IPS DF 4.7 (cell line): ENCODE data around the gene RAB11FIP5.
"Not testable (repeated sequence)": the region's sequence is repeated elsewhere in the genome, so short reads cannot be mapped to it uniquely, and the experiment has no call there.

Source experiments
- DNase-seq: peaks from one replicate; pipeline ENCODE4 v3.0.0-alpha.2; 2013; ENCODE audit warnings: low spot score; ENCODE audit errors: extremely low read depth

RAB11FIP5 gene

GRCh38 chr2:73111073-73112025 is 1.4 kb downstream of the RAB11FIP5 start:
- no peak for DNase-seq

DNA sequence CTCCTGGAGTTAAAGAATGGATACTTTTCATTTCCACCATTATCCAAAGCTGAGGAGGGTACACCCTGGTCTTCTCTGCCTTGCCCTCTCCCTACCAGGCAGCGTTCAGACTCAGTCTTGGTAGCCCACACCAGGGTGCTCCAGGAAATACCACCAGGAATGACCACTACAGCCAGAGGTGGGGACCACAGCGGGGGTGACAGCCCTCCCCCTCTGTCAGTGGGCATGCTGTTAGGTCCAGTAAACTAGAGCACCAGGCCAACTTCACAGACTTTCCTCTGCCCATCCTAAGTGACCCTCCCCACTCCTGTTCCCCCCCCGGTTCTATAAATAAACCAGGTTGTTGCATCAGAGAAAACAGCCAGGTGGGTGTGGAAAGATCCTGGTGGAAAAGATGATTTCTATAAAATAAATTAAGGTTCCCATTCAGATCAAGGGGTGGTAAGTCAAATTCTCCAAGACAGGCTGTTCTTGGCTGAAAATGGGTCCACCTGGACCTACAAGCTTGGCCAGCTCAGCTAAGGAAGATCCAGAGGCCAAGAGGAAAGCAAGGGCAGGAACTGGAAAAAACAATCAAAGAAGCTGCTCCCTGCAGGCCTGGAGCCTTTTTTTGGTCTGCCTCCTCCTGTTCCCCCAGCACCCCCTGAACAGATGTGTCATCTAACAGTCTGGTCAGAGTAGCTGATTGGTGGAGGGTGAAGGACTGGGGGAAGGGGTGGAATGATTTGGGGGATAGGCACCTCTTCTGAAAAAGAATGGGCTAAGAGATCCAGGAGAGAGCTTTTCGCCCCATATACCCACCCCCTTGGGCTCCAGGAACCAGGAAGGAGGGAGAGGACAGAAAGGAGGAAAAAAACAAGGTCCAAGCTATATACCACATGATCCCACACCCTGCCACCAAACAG is 2.3 kb downstream of the RAB11FIP5 start:
- DNase-seq: no peak

- no peak for DNase-seq
Measured at GRCh38 chr2:73109431-73110167, 3.1 kb downstream of the RAB11FIP5 start.

DNA sequence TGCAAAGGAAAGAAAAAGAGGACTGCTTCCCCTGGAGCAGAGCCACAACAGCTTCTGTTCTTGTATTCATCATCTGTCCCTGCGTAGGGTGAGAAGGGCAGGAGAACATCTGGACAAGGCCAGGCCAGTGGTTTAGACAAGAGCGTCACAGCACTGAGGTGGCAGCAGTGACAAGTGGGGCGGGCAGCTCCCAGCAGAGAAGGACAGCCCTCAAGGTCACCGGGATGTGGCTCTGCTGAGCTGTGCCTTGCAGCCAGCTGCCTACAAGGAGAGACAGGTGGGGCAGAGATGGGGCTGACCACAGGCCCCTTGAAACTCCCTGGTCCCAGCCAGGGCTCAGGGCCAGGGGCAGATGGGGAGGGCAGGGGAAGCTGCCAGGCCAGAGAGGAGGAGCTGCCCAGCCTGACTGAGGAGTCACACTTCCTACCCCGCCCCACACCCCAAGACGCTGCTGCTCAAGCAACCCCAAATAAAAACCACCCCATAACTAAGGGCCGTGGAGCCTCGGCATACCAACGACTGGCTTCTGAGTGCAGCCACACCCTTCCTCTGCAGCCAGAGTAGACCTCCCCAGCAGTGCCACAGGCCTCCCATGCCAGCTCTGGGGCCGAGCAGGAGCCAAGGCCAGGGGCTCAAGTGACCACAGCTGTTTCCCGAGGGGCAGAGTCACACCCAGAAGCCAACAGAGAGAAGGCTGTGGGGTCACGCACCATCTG is 5.4 kb downstream of the RAB11FIP5 start:
- DNase-seq: no peak

DNA sequence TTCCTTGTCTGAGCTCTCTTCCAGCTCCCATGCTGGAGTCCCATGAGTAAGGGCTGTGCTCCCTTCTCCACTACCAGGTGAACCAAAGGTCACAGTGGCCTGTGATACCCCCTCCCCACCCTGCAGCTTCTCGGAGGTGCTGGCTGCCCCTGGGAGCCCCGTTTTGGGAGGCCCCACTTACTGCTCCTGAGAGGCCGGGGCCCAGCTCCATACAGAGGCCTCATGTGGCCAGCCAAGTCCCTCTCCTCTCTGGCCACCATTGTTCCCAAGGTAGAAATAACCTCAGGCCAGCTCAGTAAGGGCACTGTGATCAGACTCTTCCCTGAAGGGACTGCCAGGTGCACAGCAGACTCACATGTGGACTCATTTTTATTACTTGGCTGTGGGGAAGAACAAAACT is 6.0 kb downstream of the RAB11FIP5 start:
- no peak for DNase-seq

DNA sequence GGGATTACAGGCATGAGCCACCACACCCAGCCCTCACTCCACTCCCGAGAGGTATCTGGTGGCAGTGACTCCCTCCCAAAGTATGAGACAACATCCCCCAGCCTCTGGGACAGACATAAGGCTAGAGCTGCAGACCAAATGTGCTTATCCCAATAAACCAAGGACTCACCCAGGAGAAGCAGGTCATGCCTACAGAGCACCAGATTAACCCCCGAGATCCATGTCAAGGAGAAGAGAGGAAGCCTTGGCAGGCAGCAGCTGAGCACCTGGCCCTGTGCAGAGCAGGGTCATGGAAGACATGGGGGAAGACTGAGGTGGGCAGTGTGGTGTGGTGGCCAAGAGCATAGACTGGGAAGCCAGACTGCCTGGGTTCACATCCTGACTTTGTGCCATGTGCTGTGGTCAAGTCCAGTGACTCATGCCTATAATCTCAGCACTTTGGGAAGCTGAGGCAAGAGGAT is 7.2 kb downstream of the RAB11FIP5 start:
- DNase-seq: no peak

GRCh38 chr2:73104933-73105332 is 7.8 kb downstream of the RAB11FIP5 start:
- no peak for DNase-seq

DNA sequence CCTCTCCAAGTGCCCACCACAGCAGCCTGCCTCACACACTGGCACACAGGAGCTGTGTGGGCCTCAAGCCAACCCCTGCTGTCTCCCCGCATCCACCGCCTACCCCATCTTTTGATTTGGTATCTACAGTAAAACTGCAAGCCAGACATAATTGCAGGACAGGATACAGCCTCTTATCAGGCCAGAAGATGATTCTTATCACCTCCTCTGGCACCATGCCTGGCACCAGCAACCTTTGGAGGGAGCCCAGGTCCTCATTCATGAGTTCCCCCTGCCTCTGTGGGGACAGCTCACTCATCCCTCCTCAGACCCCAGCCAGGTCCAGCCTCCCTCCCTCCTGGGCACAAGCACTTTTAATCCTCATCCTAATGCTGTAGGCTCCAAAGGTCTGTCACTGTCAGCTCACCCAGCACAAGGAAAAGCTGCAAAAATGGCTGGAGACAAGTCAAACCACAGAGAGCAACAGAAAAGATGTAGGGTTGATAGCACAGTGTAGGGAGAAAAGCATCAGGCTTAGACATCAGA is 9.7 kb downstream of the RAB11FIP5 start:
- no peak for DNase-seq

DNA sequence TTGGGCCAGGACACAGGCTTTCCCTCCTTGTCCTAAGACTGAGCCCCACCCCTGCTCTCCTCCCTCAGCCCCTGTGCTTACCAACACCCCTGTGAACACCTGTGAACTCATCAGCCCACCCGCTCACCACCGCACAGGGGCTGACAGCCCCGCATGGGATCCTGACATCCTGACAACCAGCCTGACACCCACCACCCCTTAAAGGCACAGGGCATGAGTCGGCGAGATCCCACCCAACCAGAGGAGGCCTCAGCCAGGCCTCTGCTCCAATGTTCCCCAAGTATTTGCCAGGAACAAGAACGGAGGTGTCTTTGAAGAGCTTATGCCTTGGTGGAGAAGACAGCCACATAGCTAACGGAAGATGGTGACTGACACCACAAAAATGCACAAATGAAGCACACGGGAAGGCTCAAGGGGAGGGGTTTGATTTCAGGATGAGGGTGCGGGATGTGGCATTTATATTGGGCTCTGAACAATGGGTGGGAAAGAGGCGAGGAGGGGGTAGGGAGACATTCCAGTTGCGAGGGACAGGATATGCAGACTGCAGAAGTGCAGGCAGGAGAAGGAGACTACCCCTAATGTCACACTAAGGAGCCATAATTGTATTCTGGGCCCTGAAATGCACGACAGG is 11.0 kb downstream of the RAB11FIP5 start:
- no peak for DNase-seq

GRCh38 chr2:73100956-73101355 is 11.8 kb downstream of the RAB11FIP5 start:
- no peak for DNase-seq

GRCh38 chr2:73099486-73099885 is 13.3 kb downstream of the RAB11FIP5 start:
- no peak for DNase-seq

- no peak for DNase-seq
Measured at GRCh38 chr2:73095910-73096309, 16.8 kb downstream of the RAB11FIP5 start.

GRCh38 chr2:73093601-73094218 is 19.0 kb downstream of the RAB11FIP5 start:
- DNase-seq: not testable (repeated sequence)

GRCh38 chr2:73092146-73092783 is 20.5 kb downstream of the RAB11FIP5 start:
- no peak for DNase-seq

DNA sequence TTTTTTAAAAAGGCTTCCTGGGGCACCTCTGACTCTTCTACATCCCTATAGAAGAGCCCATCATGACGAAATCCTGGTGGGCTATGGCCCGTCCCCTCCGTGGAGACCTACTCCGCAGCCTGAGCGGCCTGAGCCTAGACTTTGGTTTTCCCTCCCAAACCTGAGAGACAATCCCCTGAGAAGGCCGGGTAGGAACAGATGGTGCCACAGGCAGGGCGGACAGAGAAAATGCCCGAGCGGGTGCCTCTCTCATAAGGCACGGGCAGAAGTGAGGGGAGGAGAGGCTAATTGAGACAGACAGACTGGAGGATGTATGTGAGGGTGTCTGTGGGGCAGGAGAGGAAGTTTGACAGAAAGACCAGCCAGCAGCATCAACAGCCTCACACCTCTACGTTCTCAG is 21.1 kb downstream of the RAB11FIP5 start:
- no peak for DNase-seq

DNA sequence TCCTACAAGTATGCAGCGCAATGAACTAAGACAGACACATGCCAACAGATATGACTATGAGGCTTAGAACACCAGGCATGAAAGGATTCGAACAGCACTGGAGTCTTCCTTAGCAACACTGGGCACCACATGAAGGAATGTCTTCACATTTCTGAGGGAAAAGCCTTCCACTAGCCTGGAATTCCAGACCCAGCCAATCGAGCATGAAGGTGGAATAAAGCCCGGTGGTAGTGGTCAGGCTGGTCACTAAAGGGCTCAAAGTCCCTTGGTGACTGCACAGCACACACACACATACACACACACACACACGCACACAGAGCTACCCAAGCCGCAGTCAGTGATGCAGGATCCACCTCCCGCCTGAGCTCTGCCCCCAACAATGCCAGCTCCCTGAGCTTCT is 21.6 kb downstream of the RAB11FIP5 start:
- no peak for DNase-seq

DNA sequence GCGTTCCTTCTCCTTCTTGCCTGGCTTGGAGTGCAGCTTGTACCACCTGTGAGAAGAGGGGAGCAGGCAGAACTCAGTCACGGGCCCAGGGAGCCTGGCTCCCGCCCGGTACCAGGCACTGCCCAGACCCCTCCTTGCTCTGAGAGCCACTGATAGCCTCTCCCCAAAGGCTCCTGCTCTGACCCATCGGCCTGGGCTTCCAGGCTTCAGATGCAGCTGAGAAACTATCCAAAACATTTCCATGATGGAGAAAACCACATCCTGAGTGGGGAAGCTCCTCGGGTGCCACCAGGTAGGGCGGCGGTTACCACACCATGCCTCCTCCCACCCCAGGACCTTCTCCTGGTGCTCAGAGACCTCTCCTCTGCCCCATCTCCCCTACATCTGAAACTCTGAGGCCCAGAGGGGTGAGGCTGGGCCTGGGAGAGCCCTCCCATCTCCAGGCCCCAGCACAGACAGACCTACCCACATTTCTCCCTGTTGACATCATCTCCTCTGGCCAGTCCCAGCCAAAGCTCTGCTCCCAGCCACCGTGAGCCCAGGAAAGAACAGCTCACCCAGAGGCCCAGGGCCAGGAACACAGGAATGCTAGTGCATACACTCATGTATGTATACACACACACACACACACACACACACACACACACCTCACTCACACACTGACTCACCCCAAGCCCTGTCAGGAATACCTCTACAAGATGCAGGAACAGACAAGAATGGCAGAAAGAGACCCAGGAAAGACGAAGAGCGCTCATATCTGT is 23.3 kb downstream of the RAB11FIP5 start:
- no peak for DNase-seq

DNA sequence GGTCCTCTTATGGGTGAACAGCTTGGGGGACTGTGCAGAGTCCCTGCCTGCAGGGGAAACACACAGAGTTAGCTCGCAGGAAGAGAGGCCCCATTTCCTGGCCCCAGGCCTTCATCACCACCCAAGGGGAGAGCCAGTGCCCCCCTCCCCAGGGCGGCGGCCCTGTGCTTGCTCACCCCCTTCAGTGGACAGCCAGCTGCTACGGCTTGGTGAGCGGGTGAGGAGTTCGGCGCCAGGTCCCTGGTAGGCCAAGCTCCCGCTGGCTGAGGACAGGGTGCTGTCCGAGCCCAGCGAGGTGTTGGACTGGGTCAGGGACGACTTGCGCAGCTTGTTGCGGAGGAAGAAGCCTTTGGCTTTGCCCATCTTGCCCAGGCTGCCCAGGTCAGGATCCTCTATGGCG is 24.0 kb downstream of the RAB11FIP5 start:
- no peak for DNase-seq
